ENCODE measurements around the gene GTF3C2.
A peak's percentile ranks its signal among the peaks of the same experiment; 100 is the strongest.

The GTF3C2 gene

DNA sequence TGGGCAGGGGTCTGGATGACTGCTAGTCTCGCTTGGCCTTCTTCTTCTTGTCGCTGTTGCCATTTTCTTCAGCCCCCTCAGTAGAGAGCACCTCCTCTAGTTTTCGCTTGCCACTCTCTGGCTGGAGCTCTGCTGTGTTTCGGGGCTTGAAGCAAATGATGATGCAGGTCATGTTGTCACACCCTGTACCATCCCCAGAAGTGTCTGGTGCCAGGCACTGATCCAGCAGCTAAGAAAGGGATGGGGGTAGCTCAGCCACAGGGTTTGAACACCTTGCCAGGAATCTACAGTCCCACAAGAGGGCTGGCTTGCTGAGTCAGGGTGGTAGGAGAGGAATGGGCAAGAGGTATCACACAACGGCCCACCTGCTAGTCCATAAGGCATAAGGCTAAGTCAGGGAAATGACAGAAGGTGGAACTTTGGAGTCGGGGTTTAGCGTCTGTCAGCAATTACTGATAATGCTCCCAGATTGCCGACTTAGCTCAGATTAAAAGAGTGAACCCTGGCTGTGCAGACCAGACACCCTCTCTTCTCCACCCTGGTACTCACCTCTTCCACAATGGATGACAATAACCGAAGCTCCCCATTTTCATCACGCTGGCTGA is 25.1 kb upstream of the GTF3C2 start:
- H3K4me3 ChIP-seq (ENCODE audit: low read depth, low read length): no peak overlapping the region
- TF ChIP-seq, protein P1, sequence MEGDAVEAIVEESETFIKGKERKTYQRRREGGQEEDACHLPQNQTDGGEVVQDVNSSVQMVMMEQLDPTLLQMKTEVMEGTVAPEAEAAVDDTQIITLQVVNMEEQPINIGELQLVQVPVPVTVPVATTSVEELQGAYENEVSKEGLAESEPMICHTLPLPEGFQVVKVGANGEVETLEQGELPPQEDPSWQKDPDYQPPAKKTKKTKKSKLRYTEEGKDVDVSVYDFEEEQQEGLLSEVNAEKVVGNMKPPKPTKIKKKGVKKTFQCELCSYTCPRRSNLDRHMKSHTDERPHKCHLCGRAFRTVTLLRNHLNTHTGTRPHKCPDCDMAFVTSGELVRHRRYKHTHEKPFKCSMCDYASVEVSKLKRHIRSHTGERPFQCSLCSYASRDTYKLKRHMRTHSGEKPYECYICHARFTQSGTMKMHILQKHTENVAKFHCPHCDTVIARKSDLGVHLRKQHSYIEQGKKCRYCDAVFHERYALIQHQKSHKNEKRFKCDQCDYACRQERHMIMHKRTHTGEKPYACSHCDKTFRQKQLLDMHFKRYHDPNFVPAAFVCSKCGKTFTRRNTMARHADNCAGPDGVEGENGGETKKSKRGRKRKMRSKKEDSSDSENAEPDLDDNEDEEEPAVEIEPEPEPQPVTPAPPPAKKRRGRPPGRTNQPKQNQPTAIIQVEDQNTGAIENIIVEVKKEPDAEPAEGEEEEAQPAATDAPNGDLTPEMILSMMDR (IDR thresholded peaks at IDR 0.05; ENCODE audit: borderline replicate concordance, insufficient read depth, low read depth, low read length): no peak

DNA sequence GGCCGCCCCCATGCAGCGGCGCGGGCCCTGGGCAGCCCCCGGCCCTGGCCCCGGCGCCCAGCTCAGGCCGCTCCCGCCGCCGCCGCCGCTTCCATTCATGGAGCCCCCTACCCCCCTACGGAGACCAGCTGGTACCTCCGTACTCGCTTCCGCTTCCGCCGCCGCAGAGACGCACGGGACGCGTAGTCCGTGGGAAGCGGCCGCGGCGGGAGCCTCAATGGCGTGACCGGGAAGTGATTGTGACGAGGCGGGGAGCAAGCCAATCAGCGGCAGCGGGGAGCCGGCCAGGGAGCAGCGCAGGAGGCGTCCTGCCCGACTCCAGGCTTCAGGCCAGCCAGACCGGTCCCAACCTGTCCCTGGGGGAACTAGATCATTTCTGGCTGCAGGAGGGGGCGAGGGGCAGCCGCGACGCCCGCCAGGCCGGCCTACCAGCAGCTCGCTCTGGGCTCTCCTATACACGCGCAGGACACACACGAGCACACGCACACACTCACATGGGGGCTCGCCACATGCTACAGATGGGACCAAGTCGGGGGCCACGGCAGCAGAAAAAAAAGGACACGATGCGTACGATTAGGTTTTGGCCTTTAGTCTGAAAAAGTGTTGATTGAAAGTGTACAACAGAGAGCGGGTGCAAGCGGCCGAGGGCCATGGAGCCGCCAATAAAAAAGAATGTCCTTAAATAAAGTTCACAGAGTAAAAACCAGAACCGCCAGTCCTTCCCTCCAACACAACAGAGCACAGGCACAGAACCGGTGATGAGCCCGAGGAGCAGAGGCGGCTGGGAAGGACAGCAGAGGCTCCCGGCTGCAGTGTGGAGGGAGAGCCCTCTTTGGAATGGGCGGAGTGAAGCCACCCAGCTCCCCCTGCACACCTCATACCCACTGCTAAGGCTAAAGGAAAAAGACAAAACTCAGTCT is 24.3 kb upstream of the GTF3C2 start, which contains the start of gene ZNF513:
ZNF513 (minus strand) TSS at position 109 of the 920 bp plus-strand sequence. CDS start 208 bp downstream, outside the sequence.
- TF ChIP-seq, protein P1 (IDR thresholded peaks at IDR 0.05; ENCODE audit: borderline replicate concordance, insufficient read depth, low read depth, low read length): no peak

DNA sequence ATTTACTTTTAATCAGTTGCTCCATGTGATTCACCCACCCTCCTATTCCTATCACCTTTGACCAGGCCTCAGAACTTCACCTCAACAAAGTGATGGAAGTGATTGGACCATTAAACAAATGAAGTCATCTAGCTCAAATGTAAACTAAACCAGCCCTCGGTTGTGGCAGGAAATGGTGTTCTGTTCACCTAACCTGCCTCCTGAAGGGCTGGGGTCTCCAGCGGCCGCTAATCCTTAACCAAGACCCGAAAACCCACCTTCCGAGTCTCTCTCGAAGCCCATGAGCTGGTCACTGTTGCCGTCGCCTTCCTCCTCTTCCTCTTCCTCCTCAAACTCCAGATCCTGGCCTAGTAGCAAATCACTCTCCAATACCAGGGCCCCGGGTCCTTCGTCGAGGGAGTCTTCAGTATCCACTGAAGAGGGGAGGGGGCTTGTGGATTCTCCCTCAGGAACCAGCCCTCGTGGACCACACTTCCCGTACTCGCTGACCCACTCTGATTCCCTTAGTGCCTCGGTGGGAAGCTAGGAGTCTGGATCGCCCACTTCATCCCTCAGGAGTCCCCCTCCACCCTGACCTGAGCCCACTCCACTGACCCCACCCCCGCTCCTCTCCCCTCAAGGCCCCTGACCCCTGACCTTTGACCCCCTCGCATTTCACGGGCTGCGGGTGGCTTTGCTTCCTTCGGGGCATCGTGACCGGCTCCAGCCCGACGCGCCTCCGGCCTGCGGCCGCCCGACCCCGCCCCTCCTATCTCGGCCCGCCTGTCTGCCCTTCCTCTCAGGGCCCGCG is 23.5 kb upstream of the GTF3C2 start:
- TF ChIP-seq, protein P1 (IDR thresholded peaks at IDR 0.05; ENCODE audit: borderline replicate concordance, insufficient read depth, low read depth, low read length): no peak

More for the DNA sequence above, 24.3 kb upstream of the GTF3C2 start, which contains the start of gene ZNF513:
- H3K4me3 ChIP-seq (ENCODE audit: low read depth, low read length): peak within 1 kb of the TSS; percentile 57

DNA sequence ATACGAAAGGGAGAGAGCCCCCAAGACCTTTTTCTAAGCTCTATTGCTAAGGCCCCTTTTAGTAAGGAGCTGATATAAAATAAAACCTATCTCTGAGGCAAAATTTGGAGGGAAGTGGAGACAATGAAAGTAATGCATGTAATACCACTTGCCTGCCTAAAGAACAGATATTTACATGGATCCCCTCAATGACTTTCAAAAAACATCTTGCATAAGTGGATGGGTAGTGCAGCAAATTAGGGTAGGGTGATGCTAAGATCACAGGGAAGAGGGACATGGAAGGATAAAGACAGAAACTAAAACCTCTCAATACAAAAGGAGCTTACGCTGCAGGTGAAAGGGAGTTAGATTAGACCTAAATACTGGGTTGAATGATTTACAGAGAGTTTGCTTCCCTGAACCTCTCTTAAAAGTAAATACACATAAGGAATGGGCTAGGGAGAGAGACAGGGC is 22.8 kb upstream of the GTF3C2 start:
- peak overlapping the region; percentile 57 for H3K4me3 ChIP-seq (ENCODE audit: low read depth, low read length)
- TF ChIP-seq, protein P1 (IDR thresholded peaks at IDR 0.05; ENCODE audit: borderline replicate concordance, insufficient read depth, low read depth, low read length): no peak

More for the DNA sequence above, 23.5 kb upstream of the GTF3C2 start:
- H3K4me3 ChIP-seq (ENCODE audit: low read depth, low read length): peak overlapping the region; percentile 57

DNA sequence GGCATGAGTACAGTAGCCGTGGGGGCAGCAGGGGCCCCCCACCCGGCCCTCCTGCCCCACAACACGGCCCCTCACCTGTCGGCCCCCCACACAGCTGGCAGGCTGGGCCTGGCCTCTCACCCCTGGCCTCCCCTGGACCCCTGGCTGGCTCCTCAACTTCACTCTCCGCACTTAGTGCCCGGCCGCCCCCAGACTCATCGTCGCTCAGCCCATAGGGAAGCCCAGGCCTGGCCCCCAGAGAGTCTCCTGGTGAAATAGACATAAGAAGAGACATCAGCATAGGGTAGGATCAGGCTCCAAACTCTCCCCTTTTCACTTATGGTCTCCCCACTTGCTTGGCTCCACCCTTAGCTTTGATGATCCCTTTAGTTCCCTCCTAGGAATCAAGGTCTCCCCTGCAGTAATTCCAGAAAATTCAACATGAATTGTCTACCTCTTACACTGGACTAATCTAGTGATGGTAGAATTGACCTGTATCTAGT is 22.3 kb upstream of the GTF3C2 start:
- TF ChIP-seq, protein P1 (IDR thresholded peaks at IDR 0.05; ENCODE audit: borderline replicate concordance, insufficient read depth, low read depth, low read length): no peak
- H3K4me3 ChIP-seq (ENCODE audit: low read depth, low read length): no peak overlapping the region

DNA sequence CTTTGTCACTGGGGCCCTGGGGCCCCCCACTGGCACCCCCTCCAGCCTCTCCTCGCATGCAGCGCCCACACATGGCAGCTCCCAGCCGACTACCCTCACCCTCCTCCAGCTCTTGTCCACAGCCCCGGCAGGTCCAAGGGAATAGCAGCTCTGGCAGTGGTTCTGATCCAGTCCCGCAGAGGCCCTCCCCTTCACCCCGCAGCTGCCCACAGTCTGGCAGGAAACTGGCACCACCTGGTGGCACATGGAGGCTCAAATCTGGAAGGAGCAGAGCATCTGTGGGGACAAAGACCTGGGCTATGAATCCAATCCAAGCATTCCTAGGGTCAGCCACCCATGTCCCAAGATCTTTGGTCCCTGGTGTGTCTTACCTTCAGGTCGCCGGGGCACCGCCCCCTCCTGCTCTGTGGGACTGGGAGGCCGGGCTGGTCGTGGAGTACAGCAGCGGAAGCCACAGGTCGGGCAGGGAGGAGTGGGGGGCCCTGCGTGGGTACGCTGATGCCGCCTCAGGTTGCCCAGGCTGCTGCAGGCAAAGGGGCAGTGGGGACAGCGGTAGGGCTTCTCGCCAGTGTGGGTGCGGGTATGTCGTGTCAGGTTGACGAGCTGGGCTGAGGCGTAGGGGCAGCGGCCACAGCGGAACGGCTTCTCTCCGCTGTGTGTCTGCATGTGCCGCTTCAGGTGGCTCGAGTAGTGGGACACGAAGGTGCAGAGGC is 21.7 kb upstream of the GTF3C2 start:
- TF ChIP-seq, protein P1 (IDR thresholded peaks at IDR 0.05; ENCODE audit: borderline replicate concordance, insufficient read depth, low read depth, low read length): 0 out of 2 replicates have a peak, but pooled peaks have one; percentile 10
- H3K4me3 ChIP-seq (ENCODE audit: low read depth, low read length): no peak overlapping the region

Measured in GM12875 (cell line).